ENCODE measurements around the gene TGM2.

DNA sequence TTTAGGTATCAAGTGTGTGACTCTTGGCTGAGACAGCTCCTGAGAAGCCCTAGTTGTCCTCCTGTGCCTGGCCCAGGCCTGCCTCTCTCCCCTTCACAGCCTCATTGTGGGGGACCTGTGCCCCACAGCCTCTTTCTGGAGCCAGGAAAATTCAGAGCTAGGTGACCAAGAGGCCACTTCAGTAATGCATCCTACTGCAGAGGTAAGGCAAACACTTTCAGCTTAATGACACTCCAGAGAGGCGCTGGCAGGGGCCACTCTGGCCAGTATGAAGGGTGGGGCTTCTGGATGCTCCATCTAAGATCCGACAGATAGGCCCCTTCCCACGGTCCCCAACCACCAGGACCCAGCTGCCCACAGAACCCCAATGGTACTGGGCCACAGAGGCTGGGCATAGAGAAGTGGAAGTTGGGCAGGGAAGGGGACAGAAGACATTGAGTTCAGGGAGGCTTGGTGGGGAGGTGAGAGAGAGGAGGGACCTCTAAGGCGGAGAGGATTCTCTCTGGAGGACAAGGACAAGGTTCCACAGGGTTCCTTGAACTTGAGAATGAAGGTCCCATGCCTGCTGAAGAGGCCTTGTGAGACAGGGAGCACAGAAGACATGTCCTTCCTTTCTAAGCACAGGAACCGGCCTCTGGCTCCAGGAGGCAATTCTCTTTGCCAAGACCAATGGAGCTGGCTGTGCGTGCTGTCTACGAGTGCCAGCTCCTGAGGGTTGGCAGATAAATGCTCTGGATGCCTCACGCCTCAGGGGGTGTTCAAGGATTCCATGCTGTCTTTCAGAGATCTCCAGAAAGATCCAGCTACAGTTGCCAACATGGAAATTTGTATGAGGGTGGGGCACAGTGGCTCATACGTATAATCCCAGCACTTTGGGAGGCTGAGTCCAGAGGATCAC, 46.4 kb upstream of the TGM2 start:
- TF ChIP-seq RNF2 (IDR thresholded peaks at IDR 0.05; ENCODE audit: borderline replicate concordance, low read depth) (no peak), CTCF (IDR thresholded peaks at IDR 0.05) (no peak), POLR2A (IDR thresholded peaks at IDR 0.05; ENCODE audit: low read length) (no peak), CHD2 (IDR thresholded peaks at IDR 0.05; ENCODE audit: low read length, partially characterized antibody) (no peak)
